Upper lobe of left lung (tissue), 4 donors: Measurements from ENCODE around the gene IL1RAP.

Experiments
- POLR2A ChIP-seq, 4 donors: fragments of 450-650 bp; IDR thresholded peaks; one replicate each; pipeline ENCODE4 v1.5.1; 2016 to 2017; ENCODE audit warnings: antibody characterized with exemption in 4 of 4, mild to moderate bottlenecking in 2 of 4
- POLR2AphosphoS5 ChIP-seq, 2 donors: sonication (generic); formaldehyde crosslinking; IDR thresholded peaks; one replicate each; pipeline ENCODE4 v1.5.1; 2017; ENCODE audit warnings: antibody characterized with exemption in 2 of 2
- TF ChIP-seq, protein P1 (sequence below), 6 experiments: fragments of 450-650 bp in 4 of 6; fragments of 200-600 bp in 2 of 6; sonication (generic) in 2 of 6; IDR thresholded peaks; one replicate each; pipeline ENCODE4 v1.5.1; 2016 to 2019; ENCODE audit warnings: antibody characterized with exemption in 6 of 6

DNA sequence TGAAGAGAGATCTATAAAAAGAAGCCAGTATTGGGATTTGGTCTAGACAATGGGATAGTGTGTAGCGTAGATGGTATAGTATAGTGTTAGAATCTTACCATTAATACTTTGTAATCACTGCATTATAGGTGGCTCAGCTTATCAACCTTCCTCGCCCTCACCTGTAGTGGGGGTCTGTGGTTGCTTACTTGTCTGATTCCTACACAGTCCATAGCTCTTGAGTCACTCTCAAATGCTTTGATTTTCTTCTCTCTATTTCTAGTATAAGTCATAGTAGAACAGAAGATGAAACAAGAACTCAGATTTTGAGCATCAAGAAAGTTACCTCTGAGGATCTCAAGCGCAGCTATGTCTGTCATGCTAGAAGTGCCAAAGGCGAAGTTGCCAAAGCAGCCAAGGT lies 115.2 kb downstream of the IL1RAP start:
- TF ChIP-seq, protein P1, sequence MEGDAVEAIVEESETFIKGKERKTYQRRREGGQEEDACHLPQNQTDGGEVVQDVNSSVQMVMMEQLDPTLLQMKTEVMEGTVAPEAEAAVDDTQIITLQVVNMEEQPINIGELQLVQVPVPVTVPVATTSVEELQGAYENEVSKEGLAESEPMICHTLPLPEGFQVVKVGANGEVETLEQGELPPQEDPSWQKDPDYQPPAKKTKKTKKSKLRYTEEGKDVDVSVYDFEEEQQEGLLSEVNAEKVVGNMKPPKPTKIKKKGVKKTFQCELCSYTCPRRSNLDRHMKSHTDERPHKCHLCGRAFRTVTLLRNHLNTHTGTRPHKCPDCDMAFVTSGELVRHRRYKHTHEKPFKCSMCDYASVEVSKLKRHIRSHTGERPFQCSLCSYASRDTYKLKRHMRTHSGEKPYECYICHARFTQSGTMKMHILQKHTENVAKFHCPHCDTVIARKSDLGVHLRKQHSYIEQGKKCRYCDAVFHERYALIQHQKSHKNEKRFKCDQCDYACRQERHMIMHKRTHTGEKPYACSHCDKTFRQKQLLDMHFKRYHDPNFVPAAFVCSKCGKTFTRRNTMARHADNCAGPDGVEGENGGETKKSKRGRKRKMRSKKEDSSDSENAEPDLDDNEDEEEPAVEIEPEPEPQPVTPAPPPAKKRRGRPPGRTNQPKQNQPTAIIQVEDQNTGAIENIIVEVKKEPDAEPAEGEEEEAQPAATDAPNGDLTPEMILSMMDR (IDR thresholded peaks at IDR 0.05): no peak
- TF ChIP-seq POLR2A (IDR thresholded peaks at IDR 0.05): no peak
- no peak for TF ChIP-seq POLR2AphosphoS5 (IDR thresholded peaks at IDR 0.05)
